WTC11 (cell line): ENCODE measurements around the gene FITM2. TPM values are rescaled to one million over a fixed set of nuclear protein-coding genes. Genes with fewer than 3 reads are reported as not detected.

Source experiments
- ATAC-seq: fragments of 200-7000 bp; cut with Tn5 transposase; 2 replicates; pipeline ENCODE4 v1.10.0; 2021; ENCODE audit warnings: mild to moderate bottlenecking, moderate library complexity
- CTCF ChIA-PET: fragments of 300-600 bp; sonication (Branson Sonifier 250); formaldehyde crosslinking; loops from one replicate; lab custom pipeline; 2021; ENCODE audit warnings: antibody characterized with exemption; lab: Charles Lee
- POLR2A ChIA-PET: fragments of 350-600 bp; sonication (Branson Sonifier 250); formaldehyde crosslinking; loops from one replicate; lab custom pipeline; 2021; ENCODE audit warnings: antibody characterized with exemption; lab: Charles Lee
- DNase-seq: peaks from one replicate; pipeline ENCODE4 v3.0.0; 2021; ENCODE audit warnings: low spot score
- H3K27ac Mint-ChIP-seq: 2 replicates; pipeline ENCODE4 v1.8.0; 2021; ENCODE audit warnings: mixed read lengths
- H3K27me3 Mint-ChIP-seq: 2 replicates; pipeline ENCODE4 v1.8.0; 2021; ENCODE audit warnings: low read depth, mild to moderate bottlenecking, moderate library complexity, mixed read lengths
- H3K36me3 Mint-ChIP-seq: 2 replicates; pipeline ENCODE4 v1.8.0; 2021; ENCODE audit warnings: mixed read lengths
- H3K4me1 Mint-ChIP-seq: 2 replicates; pipeline ENCODE4 v1.8.0; 2022; ENCODE audit warnings: mixed read lengths
- H3K4me3 Mint-ChIP-seq: 2 replicates; pipeline ENCODE4 v1.8.0; 2021; ENCODE audit warnings: mild to moderate bottlenecking, moderate library complexity, mixed read lengths
- H3K9me3 Mint-ChIP-seq: 2 replicates; pipeline ENCODE4 v1.8.0; 2021; ENCODE audit warnings: mixed read lengths
- ATF1 ChIP-seq: sonication (generic); formaldehyde crosslinking; IDR thresholded peaks from 2 replicates; pipeline ENCODE4 v1.8.1; 2023; ENCODE audit warnings: mild to moderate bottlenecking, moderate library complexity, missing genetic modification reagents
- RORB ChIP-seq: fragments of 250-450 bp; sonication (Bioruptor Pico); IDR thresholded peaks from 2 replicates; pipeline ENCODE4 v1.9.0; 2021; ENCODE audit warnings: mild to moderate bottlenecking
- SOX15 ChIP-seq: fragments of 250-450 bp; sonication (Bioruptor Pico); IDR thresholded peaks from 2 replicates; pipeline ENCODE4 v1.9.0; 2021; ENCODE audit warnings: mild to moderate bottlenecking
- TP53 ChIP-seq: sonication (generic); formaldehyde crosslinking; IDR thresholded peaks from 2 replicates; pipeline ENCODE4 v1.8.1; 2023; ENCODE audit warnings: mild to moderate bottlenecking, missing genetic modification reagents
- ZNF121 ChIP-seq: sonication (generic); formaldehyde crosslinking; IDR thresholded peaks from 2 replicates; pipeline ENCODE4 v1.8.0; 2023; ENCODE audit warnings: missing genetic modification reagents
- ZNF232 ChIP-seq: sonication (generic); formaldehyde crosslinking; IDR thresholded peaks from 2 replicates; pipeline ENCODE4 v1.8.0; 2022; ENCODE audit warnings: mild to moderate bottlenecking, missing genetic modification reagents
- total RNA-seq: library from RNA; stranded (reverse); gene quantifications from 3 replicates; pipeline ENCODE4 v1.2.3, GENCODE V29; 2021
- TF ChIP-seq, protein P1 (sequence below): fragments of 250-450 bp; sonication (Bioruptor Pico); IDR thresholded peaks from 2 replicates; pipeline ENCODE4 v2.1.2; 2022; ENCODE audit warnings: mild to moderate bottlenecking, moderate library complexity
- TF ChIP-seq, protein P2 (sequence below): sonication (generic); formaldehyde crosslinking; IDR thresholded peaks from 2 replicates; pipeline ENCODE4 v1.8.0; 2023; ENCODE audit warnings: mild to moderate bottlenecking, missing genetic modification reagents
- TF ChIP-seq, protein P3 (sequence below): sonication (generic); formaldehyde crosslinking; IDR thresholded peaks from 2 replicates; pipeline ENCODE4 v1.8.1; 2023; ENCODE audit warnings: mild to moderate bottlenecking, missing genetic modification reagents, moderate library complexity
- TF ChIP-seq, protein P4 (sequence below): sonication (generic); formaldehyde crosslinking; IDR thresholded peaks from 2 replicates; pipeline ENCODE4 v1.8.0; 2022; ENCODE audit warnings: mild to moderate bottlenecking, missing genetic modification reagents
- TF ChIP-seq, protein P5 (sequence below): sonication (generic); formaldehyde crosslinking; conservative IDR thresholded peaks from 2 replicates; pipeline ENCODE4 v1.8.1; 2023; ENCODE audit warnings: mild to moderate bottlenecking, low read depth, missing genetic modification reagents, moderate library complexity
- TF ChIP-seq, protein P6 (sequence below): fragments of 250-450 bp; sonication (Bioruptor Pico); conservative IDR thresholded peaks from 2 replicates; pipeline ENCODE4 v1.9.0; 2021; ENCODE audit warnings: mild to moderate bottlenecking
- TF ChIP-seq, protein P7 (sequence below): sonication (generic); formaldehyde crosslinking; IDR thresholded peaks from 2 replicates; pipeline ENCODE4 v1.8.0; 2023; ENCODE audit warnings: missing genetic modification reagents, mild to moderate bottlenecking, borderline replicate concordance

FITM2 gene
- total RNA-seq, 1 experiment from 2014 or later = 2.0 TPM

DNA sequence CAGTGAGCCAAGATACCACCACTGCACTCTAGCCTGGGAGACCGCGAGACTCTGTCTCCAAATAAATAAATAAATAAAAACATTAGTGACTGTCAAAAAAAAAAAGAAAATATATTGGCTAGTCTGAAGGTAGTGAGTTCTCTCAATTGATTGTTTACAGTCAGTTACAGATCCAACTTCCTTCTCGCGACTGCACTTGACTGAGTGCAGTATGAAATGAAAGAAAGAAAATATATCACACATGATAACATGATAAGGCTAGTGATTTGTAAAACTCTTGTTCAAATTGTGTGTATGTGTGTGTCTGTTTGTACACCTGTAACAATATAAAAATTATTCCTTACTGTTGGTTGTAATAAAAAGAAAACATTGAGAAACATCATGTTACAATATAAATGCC lies 33.7 kb upstream of the FITM2 start:
- ChIA-PET POLR2A (no interaction called here), CTCF (no interaction called here)
- no peaks in the 10 kb centered on the region for H3K9me3 Mint-ChIP-seq
- DNase-seq (no peak), ATAC-seq (no peak)
- no peaks in the 10 kb centered on the region for H3K27me3 Mint-ChIP-seq
- TF ChIP-seq, protein P1, sequence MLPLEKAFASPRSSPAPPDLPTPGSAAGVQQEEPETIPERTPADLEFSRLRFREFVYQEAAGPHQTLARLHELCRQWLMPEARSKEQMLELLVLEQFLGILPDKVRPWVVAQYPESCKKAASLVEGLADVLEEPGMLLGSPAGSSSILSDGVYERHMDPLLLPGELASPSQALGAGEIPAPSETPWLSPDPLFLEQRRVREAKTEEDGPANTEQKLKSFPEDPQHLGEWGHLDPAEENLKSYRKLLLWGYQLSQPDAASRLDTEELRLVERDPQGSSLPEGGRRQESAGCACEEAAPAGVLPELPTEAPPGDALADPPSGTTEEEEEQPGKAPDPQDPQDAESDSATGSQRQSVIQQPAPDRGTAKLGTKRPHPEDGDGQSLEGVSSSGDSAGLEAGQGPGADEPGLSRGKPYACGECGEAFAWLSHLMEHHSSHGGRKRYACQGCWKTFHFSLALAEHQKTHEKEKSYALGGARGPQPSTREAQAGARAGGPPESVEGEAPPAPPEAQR (CRISPR knock-in tag) = no peak
- TF ChIP-seq TP53 = no peak
- TF ChIP-seq, protein P2, sequence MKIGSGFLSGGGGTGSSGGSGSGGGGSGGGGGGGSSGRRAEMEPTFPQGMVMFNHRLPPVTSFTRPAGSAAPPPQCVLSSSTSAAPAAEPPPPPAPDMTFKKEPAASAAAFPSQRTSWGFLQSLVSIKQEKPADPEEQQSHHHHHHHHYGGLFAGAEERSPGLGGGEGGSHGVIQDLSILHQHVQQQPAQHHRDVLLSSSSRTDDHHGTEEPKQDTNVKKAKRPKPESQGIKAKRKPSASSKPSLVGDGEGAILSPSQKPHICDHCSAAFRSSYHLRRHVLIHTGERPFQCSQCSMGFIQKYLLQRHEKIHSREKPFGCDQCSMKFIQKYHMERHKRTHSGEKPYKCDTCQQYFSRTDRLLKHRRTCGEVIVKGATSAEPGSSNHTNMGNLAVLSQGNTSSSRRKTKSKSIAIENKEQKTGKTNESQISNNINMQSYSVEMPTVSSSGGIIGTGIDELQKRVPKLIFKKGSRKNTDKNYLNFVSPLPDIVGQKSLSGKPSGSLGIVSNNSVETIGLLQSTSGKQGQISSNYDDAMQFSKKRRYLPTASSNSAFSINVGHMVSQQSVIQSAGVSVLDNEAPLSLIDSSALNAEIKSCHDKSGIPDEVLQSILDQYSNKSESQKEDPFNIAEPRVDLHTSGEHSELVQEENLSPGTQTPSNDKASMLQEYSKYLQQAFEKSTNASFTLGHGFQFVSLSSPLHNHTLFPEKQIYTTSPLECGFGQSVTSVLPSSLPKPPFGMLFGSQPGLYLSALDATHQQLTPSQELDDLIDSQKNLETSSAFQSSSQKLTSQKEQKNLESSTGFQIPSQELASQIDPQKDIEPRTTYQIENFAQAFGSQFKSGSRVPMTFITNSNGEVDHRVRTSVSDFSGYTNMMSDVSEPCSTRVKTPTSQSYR (CRISPR knock-in tag) = no peak
- no peak for TF ChIP-seq SOX15 (CRISPR knock-in tag)
- TF ChIP-seq, protein P3, sequence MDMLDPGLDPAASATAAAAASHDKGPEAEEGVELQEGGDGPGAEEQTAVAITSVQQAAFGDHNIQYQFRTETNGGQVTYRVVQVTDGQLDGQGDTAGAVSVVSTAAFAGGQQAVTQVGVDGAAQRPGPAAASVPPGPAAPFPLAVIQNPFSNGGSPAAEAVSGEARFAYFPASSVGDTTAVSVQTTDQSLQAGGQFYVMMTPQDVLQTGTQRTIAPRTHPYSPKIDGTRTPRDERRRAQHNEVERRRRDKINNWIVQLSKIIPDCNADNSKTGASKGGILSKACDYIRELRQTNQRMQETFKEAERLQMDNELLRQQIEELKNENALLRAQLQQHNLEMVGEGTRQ (CRISPR knock-in tag) = no peak
- TF ChIP-seq, protein P4, sequence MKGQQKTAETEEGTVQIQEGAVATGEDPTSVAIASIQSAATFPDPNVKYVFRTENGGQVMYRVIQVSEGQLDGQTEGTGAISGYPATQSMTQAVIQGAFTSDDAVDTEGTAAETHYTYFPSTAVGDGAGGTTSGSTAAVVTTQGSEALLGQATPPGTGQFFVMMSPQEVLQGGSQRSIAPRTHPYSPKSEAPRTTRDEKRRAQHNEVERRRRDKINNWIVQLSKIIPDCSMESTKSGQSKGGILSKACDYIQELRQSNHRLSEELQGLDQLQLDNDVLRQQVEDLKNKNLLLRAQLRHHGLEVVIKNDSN (CRISPR knock-in tag) = no peak
- no peak for TF ChIP-seq ZNF232
- TF ChIP-seq, protein P5, sequence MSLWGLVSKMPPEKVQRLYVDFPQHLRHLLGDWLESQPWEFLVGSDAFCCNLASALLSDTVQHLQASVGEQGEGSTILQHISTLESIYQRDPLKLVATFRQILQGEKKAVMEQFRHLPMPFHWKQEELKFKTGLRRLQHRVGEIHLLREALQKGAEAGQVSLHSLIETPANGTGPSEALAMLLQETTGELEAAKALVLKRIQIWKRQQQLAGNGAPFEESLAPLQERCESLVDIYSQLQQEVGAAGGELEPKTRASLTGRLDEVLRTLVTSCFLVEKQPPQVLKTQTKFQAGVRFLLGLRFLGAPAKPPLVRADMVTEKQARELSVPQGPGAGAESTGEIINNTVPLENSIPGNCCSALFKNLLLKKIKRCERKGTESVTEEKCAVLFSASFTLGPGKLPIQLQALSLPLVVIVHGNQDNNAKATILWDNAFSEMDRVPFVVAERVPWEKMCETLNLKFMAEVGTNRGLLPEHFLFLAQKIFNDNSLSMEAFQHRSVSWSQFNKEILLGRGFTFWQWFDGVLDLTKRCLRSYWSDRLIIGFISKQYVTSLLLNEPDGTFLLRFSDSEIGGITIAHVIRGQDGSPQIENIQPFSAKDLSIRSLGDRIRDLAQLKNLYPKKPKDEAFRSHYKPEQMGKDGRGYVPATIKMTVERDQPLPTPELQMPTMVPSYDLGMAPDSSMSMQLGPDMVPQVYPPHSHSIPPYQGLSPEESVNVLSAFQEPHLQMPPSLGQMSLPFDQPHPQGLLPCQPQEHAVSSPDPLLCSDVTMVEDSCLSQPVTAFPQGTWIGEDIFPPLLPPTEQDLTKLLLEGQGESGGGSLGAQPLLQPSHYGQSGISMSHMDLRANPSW (CRISPR knock-in tag) = no peak
- no peak for TF ChIP-seq ZNF121
- TF ChIP-seq ATF1 (CRISPR knock-in tag) = no peak
- TF ChIP-seq, protein P6, sequence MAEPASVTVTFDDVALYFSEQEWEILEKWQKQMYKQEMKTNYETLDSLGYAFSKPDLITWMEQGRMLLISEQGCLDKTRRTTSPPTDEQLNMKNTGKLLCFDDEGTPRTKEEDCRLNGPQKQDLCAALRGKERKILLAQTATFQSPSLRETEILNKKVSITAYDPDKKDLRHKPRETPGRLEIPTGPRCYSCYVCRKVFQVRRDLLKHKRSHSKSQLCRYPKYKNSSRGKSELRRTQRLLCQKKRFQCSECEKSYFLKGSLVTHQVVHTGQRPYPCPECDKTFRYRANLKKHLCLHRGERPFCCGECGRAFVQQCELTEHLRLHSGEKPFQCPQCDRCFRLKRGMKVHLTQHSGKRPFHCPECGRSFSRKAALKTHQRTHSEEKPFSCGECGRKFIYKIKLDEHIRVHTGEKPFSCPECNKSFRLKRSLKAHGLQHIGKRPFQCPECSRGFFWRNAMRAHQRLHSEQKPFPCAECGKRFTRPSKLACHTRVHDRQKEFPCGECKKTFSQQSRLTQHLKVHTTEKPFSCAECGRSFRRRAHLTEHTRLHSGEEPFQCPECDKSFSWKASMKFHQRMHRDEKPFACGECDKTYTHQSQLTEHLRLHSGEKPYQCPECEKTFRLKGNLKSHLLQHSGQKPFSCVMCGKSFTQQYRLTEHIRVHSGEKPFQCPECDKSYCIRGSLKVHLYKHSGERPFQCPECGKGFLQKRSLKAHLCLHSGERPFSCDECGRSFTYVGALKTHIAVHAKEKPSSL (CRISPR knock-in tag) = no peak
- TF ChIP-seq, protein P7, sequence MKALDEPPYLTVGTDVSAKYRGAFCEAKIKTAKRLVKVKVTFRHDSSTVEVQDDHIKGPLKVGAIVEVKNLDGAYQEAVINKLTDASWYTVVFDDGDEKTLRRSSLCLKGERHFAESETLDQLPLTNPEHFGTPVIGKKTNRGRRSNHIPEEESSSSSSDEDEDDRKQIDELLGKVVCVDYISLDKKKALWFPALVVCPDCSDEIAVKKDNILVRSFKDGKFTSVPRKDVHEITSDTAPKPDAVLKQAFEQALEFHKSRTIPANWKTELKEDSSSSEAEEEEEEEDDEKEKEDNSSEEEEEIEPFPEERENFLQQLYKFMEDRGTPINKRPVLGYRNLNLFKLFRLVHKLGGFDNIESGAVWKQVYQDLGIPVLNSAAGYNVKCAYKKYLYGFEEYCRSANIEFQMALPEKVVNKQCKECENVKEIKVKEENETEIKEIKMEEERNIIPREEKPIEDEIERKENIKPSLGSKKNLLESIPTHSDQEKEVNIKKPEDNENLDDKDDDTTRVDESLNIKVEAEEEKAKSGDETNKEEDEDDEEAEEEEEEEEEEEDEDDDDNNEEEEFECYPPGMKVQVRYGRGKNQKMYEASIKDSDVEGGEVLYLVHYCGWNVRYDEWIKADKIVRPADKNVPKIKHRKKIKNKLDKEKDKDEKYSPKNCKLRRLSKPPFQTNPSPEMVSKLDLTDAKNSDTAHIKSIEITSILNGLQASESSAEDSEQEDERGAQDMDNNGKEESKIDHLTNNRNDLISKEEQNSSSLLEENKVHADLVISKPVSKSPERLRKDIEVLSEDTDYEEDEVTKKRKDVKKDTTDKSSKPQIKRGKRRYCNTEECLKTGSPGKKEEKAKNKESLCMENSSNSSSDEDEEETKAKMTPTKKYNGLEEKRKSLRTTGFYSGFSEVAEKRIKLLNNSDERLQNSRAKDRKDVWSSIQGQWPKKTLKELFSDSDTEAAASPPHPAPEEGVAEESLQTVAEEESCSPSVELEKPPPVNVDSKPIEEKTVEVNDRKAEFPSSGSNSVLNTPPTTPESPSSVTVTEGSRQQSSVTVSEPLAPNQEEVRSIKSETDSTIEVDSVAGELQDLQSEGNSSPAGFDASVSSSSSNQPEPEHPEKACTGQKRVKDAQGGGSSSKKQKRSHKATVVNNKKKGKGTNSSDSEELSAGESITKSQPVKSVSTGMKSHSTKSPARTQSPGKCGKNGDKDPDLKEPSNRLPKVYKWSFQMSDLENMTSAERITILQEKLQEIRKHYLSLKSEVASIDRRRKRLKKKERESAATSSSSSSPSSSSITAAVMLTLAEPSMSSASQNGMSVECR (CRISPR knock-in tag) = no peak
- TF ChIP-seq RORB (CRISPR knock-in tag) = no peak
- no peak overlapping the region for H3K4me3 Mint-ChIP-seq
- H3K27ac Mint-ChIP-seq = no peak overlapping the region
- no peaks in the 10 kb centered on the region for H3K4me1 Mint-ChIP-seq
- H3K36me3 Mint-ChIP-seq = no peaks in the 10 kb centered on the region
